ENCODE data around the gene CXCL12.

The CXCL12 gene

DNA sequence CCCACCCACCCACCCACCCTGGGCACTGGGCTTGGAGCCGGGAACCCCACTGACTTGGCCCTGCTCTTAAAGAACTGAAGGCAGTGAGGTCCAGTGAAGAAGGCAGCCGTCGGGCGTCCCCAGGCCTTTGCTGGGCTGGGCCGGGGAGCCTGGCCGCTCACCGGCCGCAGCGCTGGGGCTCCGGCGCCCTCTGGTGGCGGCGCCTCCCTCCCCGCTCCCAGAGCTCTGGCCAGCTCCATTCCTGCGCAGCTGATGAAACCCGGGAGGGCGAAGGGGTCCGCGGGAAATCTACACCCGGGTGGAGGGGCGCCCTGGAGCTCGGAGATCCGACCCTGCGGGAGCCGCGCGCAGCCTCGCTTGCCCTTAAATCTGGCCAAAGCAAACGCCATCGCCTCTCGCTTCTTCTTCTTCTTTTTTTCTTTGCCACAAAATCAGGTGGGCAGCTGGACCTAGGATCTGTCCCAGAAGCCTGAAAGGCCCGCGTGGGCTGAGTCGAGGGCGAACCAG is 1.7 kb upstream of the CXCL12 start:
- TF ChIP-seq, protein P1, sequence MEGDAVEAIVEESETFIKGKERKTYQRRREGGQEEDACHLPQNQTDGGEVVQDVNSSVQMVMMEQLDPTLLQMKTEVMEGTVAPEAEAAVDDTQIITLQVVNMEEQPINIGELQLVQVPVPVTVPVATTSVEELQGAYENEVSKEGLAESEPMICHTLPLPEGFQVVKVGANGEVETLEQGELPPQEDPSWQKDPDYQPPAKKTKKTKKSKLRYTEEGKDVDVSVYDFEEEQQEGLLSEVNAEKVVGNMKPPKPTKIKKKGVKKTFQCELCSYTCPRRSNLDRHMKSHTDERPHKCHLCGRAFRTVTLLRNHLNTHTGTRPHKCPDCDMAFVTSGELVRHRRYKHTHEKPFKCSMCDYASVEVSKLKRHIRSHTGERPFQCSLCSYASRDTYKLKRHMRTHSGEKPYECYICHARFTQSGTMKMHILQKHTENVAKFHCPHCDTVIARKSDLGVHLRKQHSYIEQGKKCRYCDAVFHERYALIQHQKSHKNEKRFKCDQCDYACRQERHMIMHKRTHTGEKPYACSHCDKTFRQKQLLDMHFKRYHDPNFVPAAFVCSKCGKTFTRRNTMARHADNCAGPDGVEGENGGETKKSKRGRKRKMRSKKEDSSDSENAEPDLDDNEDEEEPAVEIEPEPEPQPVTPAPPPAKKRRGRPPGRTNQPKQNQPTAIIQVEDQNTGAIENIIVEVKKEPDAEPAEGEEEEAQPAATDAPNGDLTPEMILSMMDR (IDR thresholded peaks at IDR 0.05; ENCODE audit: low read depth, low read length), result peak; percentile 71
- peak overlapping the region in 1 of 2 donors; percentile 26 for H3K4me3 ChIP-seq (replicated peaks in 1 of 2; ENCODE audit: low read depth in 2 of 2, low read length in 2 of 2)
- DNase-seq (ENCODE audit: low read depth in 2 of 2), result peak; percentile 68 to 84

DNA sequence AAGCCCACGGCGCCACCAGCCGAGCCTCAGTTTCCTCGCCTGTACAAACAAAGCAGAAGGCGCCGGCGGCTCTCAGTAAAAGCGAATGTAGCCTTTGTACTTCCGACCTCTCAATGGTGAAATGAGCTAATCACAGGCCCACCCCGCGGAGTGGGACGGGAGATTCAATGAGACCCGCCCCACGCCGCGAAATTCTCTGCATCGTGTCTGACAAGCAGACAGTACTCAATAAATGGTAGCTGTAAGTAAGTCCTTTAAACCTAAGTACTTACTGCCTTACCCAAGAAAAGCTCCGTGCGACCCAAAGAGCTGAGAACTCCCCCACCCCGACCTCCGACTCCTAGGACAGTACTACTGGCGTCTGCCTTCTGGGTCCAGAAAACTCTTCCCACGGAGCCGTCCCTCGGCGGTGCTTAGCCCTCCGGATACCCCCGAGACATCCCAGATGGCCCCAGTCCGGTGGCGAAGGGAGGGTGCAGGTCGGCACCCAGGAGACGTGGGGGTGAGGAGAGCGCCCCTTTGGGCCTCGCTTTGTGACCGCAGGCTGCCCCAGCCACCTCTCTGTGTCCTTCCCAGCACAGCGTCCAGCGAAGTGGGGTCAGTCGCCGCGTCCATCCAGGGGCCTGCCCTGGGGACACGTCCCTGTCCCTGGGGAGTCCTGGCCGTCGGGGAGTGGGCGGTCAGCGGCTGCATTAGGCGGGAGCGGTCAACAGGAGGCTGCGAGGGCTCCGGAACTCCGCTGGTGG is 972 bp upstream of the CXCL12 start:
- TF ChIP-seq, protein P1 (IDR thresholded peaks at IDR 0.05; ENCODE audit: low read depth, low read length), result no peak
- H3K4me3 ChIP-seq (replicated peaks in 1 of 2; ENCODE audit: low read depth in 2 of 2, low read length in 2 of 2), result peak overlapping the region in 1 of 2 donors; percentile 51
- DNase-seq (ENCODE audit: low read depth in 2 of 2), result no peak

DNA sequence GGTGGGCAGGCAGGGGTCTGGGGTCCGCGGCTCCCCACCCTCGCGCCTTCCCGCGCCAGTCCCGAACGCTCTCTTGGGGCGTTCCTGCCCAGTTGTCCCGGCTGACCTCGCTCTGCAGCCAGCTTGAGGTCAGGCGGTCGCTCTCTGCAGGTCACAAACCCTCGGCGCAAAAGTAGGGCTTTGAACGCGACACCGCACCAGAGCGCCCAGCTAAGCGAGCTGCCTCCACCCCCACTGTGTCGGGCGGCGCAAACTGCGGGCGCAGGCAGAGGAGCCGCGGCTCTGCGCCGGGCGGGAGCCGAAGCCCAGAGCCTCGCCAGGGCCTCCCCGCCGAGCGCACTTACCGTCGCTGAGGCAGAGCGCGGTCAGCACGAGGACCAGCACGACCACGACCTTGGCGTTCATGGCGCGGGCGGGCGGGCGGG is 284 bp downstream of the CXCL12 start:
- TF ChIP-seq, protein P1 (IDR thresholded peaks at IDR 0.05; ENCODE audit: low read depth, low read length), result no peak
- H3K4me3 ChIP-seq (replicated peaks in 1 of 2; ENCODE audit: low read depth in 2 of 2, low read length in 2 of 2), result peak overlapping the region; percentile 72 to 91
- peak in 1 of 2 donors; percentile 47 for DNase-seq (ENCODE audit: low read depth in 2 of 2)

DNA sequence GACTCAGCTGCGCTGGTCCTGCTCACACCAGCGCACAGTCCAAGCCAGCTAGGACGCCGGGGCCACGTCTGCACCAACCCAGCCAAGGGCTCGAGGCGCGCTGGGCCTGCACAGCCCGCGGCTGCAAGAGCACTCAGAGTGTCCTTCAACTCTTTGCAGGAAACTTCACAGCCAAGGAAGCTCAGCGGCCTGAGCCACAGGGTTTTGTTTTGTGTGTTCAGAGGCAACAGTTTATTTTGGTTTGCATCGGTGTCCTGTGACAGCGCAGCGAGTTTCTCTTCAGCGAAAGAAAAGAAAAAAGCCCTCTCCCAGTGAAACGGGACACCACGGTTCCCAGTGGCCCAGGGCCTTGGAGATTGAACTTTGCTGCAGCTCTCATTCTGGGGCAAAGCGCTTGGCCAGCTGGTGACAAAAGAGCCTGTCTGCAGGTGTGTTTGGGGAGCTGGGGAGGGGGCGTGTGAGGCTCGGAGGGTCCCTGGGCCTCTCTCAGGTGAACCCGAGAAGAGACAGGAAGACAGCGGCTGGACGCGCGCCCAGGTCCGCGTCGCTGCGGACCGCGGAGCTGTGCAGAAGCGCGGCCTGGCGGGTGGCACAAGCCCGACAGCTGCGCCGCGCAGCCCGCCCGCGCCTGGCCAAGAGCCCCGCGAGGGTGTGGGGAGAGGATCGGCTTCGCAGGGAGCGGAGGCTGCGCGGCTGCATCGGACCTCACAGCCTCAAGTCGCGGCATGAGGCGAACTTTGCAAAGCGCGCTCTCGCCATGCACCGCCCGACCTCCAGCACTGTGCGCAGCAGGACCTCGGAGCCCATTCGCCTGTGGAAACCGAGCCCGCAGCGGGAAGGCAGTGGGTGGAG is 922 bp downstream of the CXCL12 start:
- DNase-seq (ENCODE audit: low read depth in 2 of 2), result peak; percentile 54 to 55
- TF ChIP-seq, protein P1 (IDR thresholded peaks at IDR 0.05; ENCODE audit: low read depth, low read length), result no peak
- H3K4me3 ChIP-seq (replicated peaks in 1 of 2; ENCODE audit: low read depth in 2 of 2, low read length in 2 of 2), result peak overlapping the region; percentile 72 to 91

DNA sequence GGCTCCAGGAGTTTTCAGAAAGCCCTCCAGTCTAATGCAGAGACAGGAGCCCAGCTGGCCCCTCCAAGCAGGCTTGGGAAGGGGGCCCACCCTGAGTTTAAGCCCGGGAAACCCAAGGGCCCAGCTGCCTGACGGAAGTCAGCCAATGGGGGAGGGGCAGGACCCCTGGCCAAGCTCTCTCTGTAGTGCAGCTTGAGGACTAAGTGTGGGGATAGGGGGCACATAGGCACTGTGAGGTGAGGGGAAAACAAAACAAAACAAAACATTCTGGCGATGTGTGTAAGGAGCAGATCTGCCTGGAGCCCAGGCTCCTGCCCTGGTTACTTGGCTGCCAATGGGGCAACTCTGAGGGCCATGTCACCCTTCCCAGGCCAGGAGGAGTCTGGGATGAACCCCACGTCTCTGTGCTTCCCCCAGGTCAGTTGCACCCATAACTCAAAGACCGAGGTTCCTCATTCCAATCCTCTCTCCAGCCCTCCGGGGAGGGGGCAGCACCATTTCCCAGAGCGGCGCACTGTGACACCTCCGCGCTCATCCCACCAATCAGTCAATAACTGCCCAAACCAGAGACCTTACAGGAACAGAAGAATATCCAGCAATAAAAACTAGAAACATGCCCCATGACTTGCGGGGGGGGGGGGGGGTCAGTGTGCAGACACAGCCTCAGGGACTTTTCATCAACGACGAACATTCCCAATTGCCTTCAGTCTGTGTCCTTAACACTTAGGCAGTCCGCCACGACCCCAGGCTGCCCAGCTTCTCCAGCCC is 1.7 kb downstream of the CXCL12 start:
- H3K4me3 ChIP-seq (replicated peaks in 1 of 2; ENCODE audit: low read depth in 2 of 2, low read length in 2 of 2), result peak overlapping the region; percentile 72 to 91
- TF ChIP-seq, protein P1 (IDR thresholded peaks at IDR 0.05; ENCODE audit: low read depth, low read length), result no peak
- DNase-seq (ENCODE audit: low read depth in 2 of 2), result no peak

DNA sequence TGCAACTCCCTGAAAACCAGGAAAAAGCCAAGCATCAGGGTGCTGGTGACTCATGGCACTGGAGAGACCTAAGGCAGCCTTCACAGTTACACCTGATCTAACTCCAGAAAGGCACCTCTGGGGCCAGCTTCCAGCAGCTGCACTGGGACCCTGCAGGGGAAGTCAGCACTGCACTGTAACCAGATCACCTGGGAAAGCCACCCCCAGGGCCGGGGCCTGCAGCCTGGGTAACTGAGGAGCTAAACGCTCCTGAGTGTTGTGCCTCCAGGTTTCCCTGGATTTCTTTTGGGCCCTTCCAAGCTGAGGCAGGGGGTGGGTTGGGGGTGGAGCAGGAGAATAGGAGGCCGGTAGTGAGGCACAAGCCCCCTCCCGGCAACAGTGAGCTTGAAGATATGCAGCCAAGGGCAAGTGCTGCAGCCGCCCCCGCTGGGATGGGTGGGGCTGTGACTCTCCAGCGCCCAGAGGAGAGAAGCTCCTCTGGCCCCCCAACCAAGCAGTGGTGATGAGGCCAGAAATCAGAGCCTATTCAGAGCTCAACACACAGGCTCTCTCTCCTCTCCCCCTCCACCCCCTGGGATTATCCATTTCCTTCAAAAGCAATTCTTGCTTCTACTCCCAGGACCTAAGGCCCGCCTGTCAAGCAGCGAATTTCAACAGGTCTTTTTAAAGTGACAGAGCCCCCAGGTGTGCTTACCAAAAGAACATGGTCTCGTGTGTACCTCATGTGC is 2.6 kb downstream of the CXCL12 start:
- H3K4me3 ChIP-seq (replicated peaks in 1 of 2; ENCODE audit: low read depth in 2 of 2, low read length in 2 of 2), result peak overlapping the region; percentile 72 to 91
- TF ChIP-seq, protein P1 (IDR thresholded peaks at IDR 0.05; ENCODE audit: low read depth, low read length), result no peak
- DNase-seq (ENCODE audit: low read depth in 2 of 2), result peak in 1 of 2 donors; percentile 12
